CD4-positive, alpha-beta T cell treated with Interleukin-17A for 1 hour (primary cell): Measurements from ENCODE around the gene SERGEF.
"Not testable (repeated sequence)": the region's sequence is repeated elsewhere in the genome, so short reads cannot be mapped to it uniquely, and the experiment has no call there.

ENCODE experiments used
- DNase-seq: peaks from one replicate; pipeline ENCODE4 v3.0.0-alpha.2; 2020

The SERGEF gene

GRCh38 chr11:17901481-17901880, 111.4 kb downstream of the SERGEF start:
- DNase-seq, result no peak

GRCh38 chr11:17898782-17899181, 114.1 kb downstream of the SERGEF start:
- no peak for DNase-seq

- DNase-seq, result no peak
Observed at GRCh38 chr11:17898071-17898470, 114.8 kb downstream of the SERGEF start.

GRCh38 chr11:17897495-17897894, 115.4 kb downstream of the SERGEF start:
- DNase-seq, result no peak

- DNase-seq, result not testable (repeated sequence)
Observed at GRCh38 chr11:17896496-17897151, 116.2 kb downstream of the SERGEF start.

GRCh38 chr11:17894929-17895658, 117.8 kb downstream of the SERGEF start:
- DNase-seq, result no peak

- no peak for DNase-seq
Observed at GRCh38 chr11:17892409-17892808, 120.4 kb downstream of the SERGEF start.

- no peak for DNase-seq
Observed at GRCh38 chr11:17890325-17890724, 122.5 kb downstream of the SERGEF start.

GRCh38 chr11:17887779-17888178, 125.1 kb downstream of the SERGEF start:
- no peak for DNase-seq

- DNase-seq, result no peak
Observed at GRCh38 chr11:17883946-17884345, 128.9 kb downstream of the SERGEF start.

GRCh38 chr11:17883057-17883456, 129.8 kb downstream of the SERGEF start:
- no peak for DNase-seq

- no peak for DNase-seq
Observed at GRCh38 chr11:17878743-17879142, 134.1 kb downstream of the SERGEF start.

- no peak for DNase-seq
Observed at GRCh38 chr11:17877886-17878285, 135.0 kb downstream of the SERGEF start.

- no peak for DNase-seq
Observed at GRCh38 chr11:17876827-17877226, 136.0 kb downstream of the SERGEF start.

- DNase-seq, result no peak
Observed at GRCh38 chr11:17875891-17876290, 137.0 kb downstream of the SERGEF start.

GRCh38 chr11:17873586-17873985, 139.3 kb downstream of the SERGEF start:
- DNase-seq, result no peak

GRCh38 chr11:17868398-17868797, 144.4 kb downstream of the SERGEF start:
- DNase-seq, result not testable (repeated sequence)

GRCh38 chr11:17867341-17867740, 145.5 kb downstream of the SERGEF start:
- DNase-seq, result no peak

GRCh38 chr11:17865765-17866428, 146.9 kb downstream of the SERGEF start:
- no peak for DNase-seq

- no peak for DNase-seq
Observed at GRCh38 chr11:17864478-17864941, 148.3 kb downstream of the SERGEF start.

GRCh38 chr11:17861036-17861755, 151.7 kb downstream of the SERGEF start:
- no peak for DNase-seq

- DNase-seq, result no peak
Observed at GRCh38 chr11:17859552-17859951, 153.3 kb downstream of the SERGEF start.
